Naive thymus-derived CD4-positive, alpha-beta T cell (primary cell): ENCODE results near the gene SUSD6. TPM values are rescaled to one million over a fixed set of nuclear protein-coding genes. Genes with fewer than 3 reads are reported as not detected.

ENCODE experiments used
- ATAC-seq: fragments of 150-1000 bp; cut with Tn5 transposase; 2 replicates; pipeline ENCODE4 v1.10.0; 2021; ENCODE audit warnings: mild to moderate bottlenecking, moderate library complexity
- CTCF ChIA-PET: fragments of 350-600 bp; sonication (Branson Sonifier 250); formaldehyde crosslinking; loops from one replicate; lab custom pipeline; 2021; ENCODE audit warnings: antibody characterized with exemption; lab: Charles Lee
- POLR2A ChIA-PET: fragments of 350-600 bp; sonication (Branson Sonifier 250); formaldehyde crosslinking; loops from one replicate; lab custom pipeline; 2021; ENCODE audit warnings: antibody characterized with exemption, inconsistent platforms; lab: Charles Lee
- DNase-seq, 9 donors: peaks; one replicate each; pipeline versions ENCODE4 v3.0.0 to v3.0.0-alpha.2; 2020 to 2022; ENCODE audit warnings: mixed read lengths in 1 of 9
- H3K27ac ChIP-seq: one replicate; pipeline ENCODE4 v1.7.0; 2013; ENCODE audit warnings: mild to moderate bottlenecking, low read depth, low read length, moderate library complexity
- H3K27me3 ChIP-seq, 2 donors: one replicate each; pipeline ENCODE4 v1.7.0; 2013; ENCODE audit warnings: low read length in 2 of 2, mild to moderate bottlenecking in 2 of 2, moderate library complexity in 2 of 2; ENCODE audit not compliant: control insufficient read depth in 2 of 2, insufficient read depth in 2 of 2
- H3K36me3 ChIP-seq, 3 experiments: 1 replicate in 2 of 3; 2 replicates in 1 of 3; pipeline ENCODE4 v1.7.0; 2013; ENCODE audit warnings: low read length in 3 of 3, mild to moderate bottlenecking in 3 of 3, moderate library complexity in 1 of 3; ENCODE audit not compliant: insufficient read depth in 3 of 3, control insufficient read depth in 2 of 3
- H3K4me1 ChIP-seq, 2 donors: one replicate each; pipeline ENCODE4 v1.7.0; 2013; ENCODE audit warnings: low read length in 2 of 2, mild to moderate bottlenecking in 2 of 2, moderate library complexity in 1 of 2; ENCODE audit not compliant: control insufficient read depth in 2 of 2, insufficient read depth in 2 of 2
- H3K4me3 ChIP-seq: 2 replicates; pipeline ENCODE4 v1.7.0; 2013; ENCODE audit warnings: mild to moderate bottlenecking, low read length
- H3K9me3 ChIP-seq, 3 experiments: 1 replicate in 2 of 3; 2 replicates in 1 of 3; pipeline ENCODE4 v1.7.0; 2013; ENCODE audit warnings: low read length in 3 of 3; ENCODE audit not compliant: control insufficient read depth in 2 of 3
- H3K27ac Mint-ChIP-seq, 9 donors: one replicate each; pipeline ENCODE4 v1.8.0; 2020 to 2022; ENCODE audit warnings: mixed read lengths in 9 of 9, mild to moderate bottlenecking in 8 of 9, moderate library complexity in 5 of 9, inconsistent platforms in 2 of 9
- H3K27me3 Mint-ChIP-seq, 5 donors: one replicate each; pipeline ENCODE4 v1.8.0; 2021 to 2022; ENCODE audit warnings: mixed read lengths in 5 of 5, mild to moderate bottlenecking in 1 of 5
- H3K36me3 Mint-ChIP-seq, 5 donors: one replicate each; pipeline ENCODE4 v1.8.0; 2020 to 2022; ENCODE audit warnings: mixed read lengths in 5 of 5, mild to moderate bottlenecking in 3 of 5, inconsistent platforms in 1 of 5
- H3K4me1 Mint-ChIP-seq, 7 donors: one replicate each; pipeline ENCODE4 v1.8.0; 2020 to 2022; ENCODE audit warnings: mixed read lengths in 7 of 7, mild to moderate bottlenecking in 3 of 7, inconsistent platforms in 1 of 7
- H3K4me3 Mint-ChIP-seq, 10 donors: one replicate each; pipeline ENCODE4 v1.8.0; 2020 to 2022; ENCODE audit warnings: mild to moderate bottlenecking in 10 of 10, mixed read lengths in 10 of 10, moderate library complexity in 6 of 10, inconsistent platforms in 2 of 10
- H3K9me3 Mint-ChIP-seq, 11 donors: one replicate each; pipeline ENCODE4 v1.8.0; 2020 to 2022; ENCODE audit warnings: mixed read lengths in 11 of 11, mild to moderate bottlenecking in 4 of 11, inconsistent platforms in 1 of 11, moderate library complexity in 1 of 11
- intact Hi-C, 2 donors: fragments of 100-400 bp; cut with micrococcal nuclease; formaldehyde crosslinking; loops; one replicate each; pipeline ENCODE4 v1.15.1; 2023
- polyA plus RNA-seq, 2 donors: library from polyadenylated mRNA; unstranded; fragments of 300-500 nt; fragmentation: Illumina TruSeq; gene quantifications; one replicate each; pipeline ENCODE4 v1.2.3, GENCODE V29; 2021
- total RNA-seq, 6 experiments: library from RNA in 5 of 6; stranded (reverse) in 5 of 6; gene quantifications; 1 replicate in 5 of 6; 2 replicates in 1 of 6; pipeline ENCODE4 v1.2.3 and lab custom pipeline; 2021 to 2026

SUSD6 gene
- total and polyA plus RNA-seq, 7 experiments from 2014 or later = 4.3 to 90.8 (median 44.6) TPM

GRCh38 chr14:69687606-69688298 is 76.4 kb downstream of the SUSD6 start:
- H3K27ac Mint-ChIP-seq = peak overlapping the region in 2 of 9 donors; percentile 77 to 78
- CTCF ChIA-PET = no interaction called here

GRCh38 chr14:69688299-69688649 is 76.9 kb downstream of the SUSD6 start:
- H3K4me1 ChIP-seq = peaks cover 21 to 22% of the 10 kb centered on the region in 2 donors
- Mint-ChIP-seq H3K4me1 (peaks cover 63 to 79% (median 73%) of the 10 kb centered on the region in 7 donors), H3K4me3 (peak overlapping the region in 1 of 10 donors; percentile 1), H3K9me3 (no peaks in the 10 kb centered on the region), H3K27ac (peak overlapping the region in 2 of 9 donors; percentile 77 to 78), H3K27me3 (no peaks in the 10 kb centered on the region), H3K36me3 (peaks cover 0 to 21% (median 13%) of the 10 kb centered on the region in 5 donors)
- CTCF ChIA-PET = no interaction called here
- no peaks in the 10 kb centered on the region for H3K9me3 ChIP-seq
- H3K27ac ChIP-seq = no peak overlapping the region
- intact Hi-C loops = loop anchor here in 1 of 2 donors (10.0 kb wide), 1 partner anchor 77 kb away; the partner anchor contains the start of gene SRSF5
- H3K4me3 ChIP-seq = no peak overlapping the region
- POLR2A ChIA-PET = no interaction called here
- ATAC-seq (no peak), DNase-seq (no peak)
- no peaks in the 10 kb centered on the region for H3K27me3 ChIP-seq
- H3K36me3 ChIP-seq = peaks cover 0 to 3% (median 0%) of the 10 kb centered on the region in 3 experiments

More at GRCh38 chr14:69687606-69688298, 76.4 kb downstream of the SUSD6 start:
- peak overlapping the region in 1 of 10 donors; percentile 1 for H3K4me3 Mint-ChIP-seq
- H3K4me1 Mint-ChIP-seq = peaks cover 67 to 79% (median 73%) of the 10 kb centered on the region in 7 donors
- Histone ChIP-seq H3K4me1 (peaks cover 26% of the 10 kb centered on the region in 2 donors), H3K9me3 (no peaks in the 10 kb centered on the region), H3K4me3 (no peak overlapping the region), H3K27ac (no peak overlapping the region), H3K27me3 (no peaks in the 10 kb centered on the region), H3K36me3 (peaks cover 0 to 3% (median 0%) of the 10 kb centered on the region in 3 experiments)
- no peak for DNase-seq
- ATAC-seq = peak; percentile 33
- intact Hi-C loops = loop anchor here (2.0 to 10.0 kb wide), 2 partner anchors 15 to 77 kb away; partner anchors contain the start of gene SRSF5 (in 1 of the 2)
- POLR2A ChIA-PET = interaction anchor here (0.6 kb wide), 1 partner anchor 89 kb away, joined by 4 read pairs; no protein-coding TSS in a partner anchor
- H3K9me3 Mint-ChIP-seq = no peaks in the 10 kb centered on the region
- H3K36me3 Mint-ChIP-seq = peaks cover 0 to 21% (median 13%) of the 10 kb centered on the region in 5 donors
- H3K27me3 Mint-ChIP-seq = no peaks in the 10 kb centered on the region

DNA sequence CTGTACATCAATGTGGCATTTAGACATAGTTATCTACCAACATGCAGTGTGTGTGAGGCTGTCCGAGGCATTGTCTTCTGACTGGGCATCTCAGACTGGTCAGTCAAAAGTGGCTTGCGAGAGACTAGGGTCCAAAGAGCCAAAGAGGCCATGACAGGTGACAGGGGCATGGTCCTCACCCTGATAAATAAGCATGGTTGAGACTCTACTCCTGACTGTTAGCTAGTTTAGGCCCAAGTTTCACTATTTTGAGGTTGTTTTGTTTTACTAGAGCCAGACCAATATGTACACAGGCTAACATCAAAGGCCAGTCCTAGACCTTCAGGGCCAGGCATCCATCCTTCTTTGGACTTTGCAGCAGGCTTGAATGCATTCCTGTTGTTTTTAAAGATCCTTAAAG is 78.6 kb downstream of the SUSD6 start:
- Mint-ChIP-seq H3K9me3 (no peaks in the 10 kb centered on the region), H3K27ac (peak overlapping the region in 3 of 9 donors; percentile 2 to 18 (median 8)), H3K4me3 (no peak overlapping the region), H3K27me3 (no peaks in the 10 kb centered on the region), H3K4me1 (peaks cover 64 to 78% (median 71%) of the 10 kb centered on the region in 7 donors), H3K36me3 (peaks cover 0 to 21% (median 13%) of the 10 kb centered on the region in 5 donors)
- H3K27ac ChIP-seq = no peak overlapping the region
- no peak overlapping the region for H3K4me3 ChIP-seq
- ATAC-seq = no peak
- H3K4me1 ChIP-seq = peaks cover 3 to 27% of the 10 kb centered on the region in 2 donors
- ChIA-PET CTCF (no interaction called here), POLR2A (no interaction called here)
- intact Hi-C loops = no loop called here
- no peaks in the 10 kb centered on the region for H3K9me3 ChIP-seq
- no peak for DNase-seq
- H3K36me3 ChIP-seq = peaks cover 0 to 3% (median 0%) of the 10 kb centered on the region in 3 experiments
- no peaks in the 10 kb centered on the region for H3K27me3 ChIP-seq

- intact Hi-C loops = no loop called here
Measured at GRCh38 chr14:69692594-69692993, 81.2 kb downstream of the SUSD6 start.

DNA sequence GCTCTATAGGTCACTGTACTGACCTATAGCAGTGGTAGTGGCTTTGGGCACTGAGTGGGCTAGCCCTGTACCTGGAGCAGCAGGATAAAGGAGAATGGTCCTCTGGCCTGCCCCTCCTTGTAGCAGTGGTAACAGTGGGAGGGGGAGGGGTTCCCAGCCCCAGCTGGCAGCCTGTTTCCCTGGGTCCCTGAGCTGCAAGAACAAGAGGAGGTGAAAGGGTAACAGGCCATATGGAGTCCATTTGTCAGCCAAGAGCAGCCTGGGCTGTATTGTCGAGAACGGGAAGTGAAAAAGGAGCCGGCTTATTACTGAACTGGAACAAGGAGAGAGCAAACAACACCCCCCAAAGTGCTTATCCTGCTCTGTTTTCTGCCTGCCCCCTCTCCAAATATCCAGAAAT is 81.7 kb downstream of the SUSD6 start:
- intact Hi-C loops = no loop called here
- Histone ChIP-seq H3K4me3 (no peak overlapping the region), H3K27ac (no peak overlapping the region), H3K9me3 (no peaks in the 10 kb centered on the region), H3K27me3 (no peaks in the 10 kb centered on the region), H3K4me1 (peaks cover 13 to 40% of the 10 kb centered on the region in 2 donors), H3K36me3 (peaks cover 0 to 3% (median 0%) of the 10 kb centered on the region in 3 experiments)
- POLR2A ChIA-PET = no interaction called here
- H3K4me1 Mint-ChIP-seq = peaks cover 73 to 86% (median 77%) of the 10 kb centered on the region in 7 donors
- H3K27me3 Mint-ChIP-seq = no peaks in the 10 kb centered on the region
- peak; percentile 40 for ATAC-seq
- H3K4me3 Mint-ChIP-seq = peak overlapping the region in 1 of 10 donors; percentile 35
- no peak for DNase-seq
- H3K9me3 Mint-ChIP-seq = peaks cover 0 to 2% (median 0%) of the 10 kb centered on the region in 11 donors
- peaks cover 0 to 21% (median 13%) of the 10 kb centered on the region in 5 donors for H3K36me3 Mint-ChIP-seq
- H3K27ac Mint-ChIP-seq = peak overlapping the region in 3 of 9 donors; percentile 13 to 57 (median 38)
- CTCF ChIA-PET = no interaction called here

More at GRCh38 chr14:69692594-69692993, 81.2 kb downstream of the SUSD6 start:
- H3K36me3 ChIP-seq = peaks cover 0 to 3% (median 0%) of the 10 kb centered on the region in 3 experiments
- Mint-ChIP-seq H3K4me3 (no peak overlapping the region), H3K36me3 (peaks cover 0 to 21% (median 13%) of the 10 kb centered on the region in 5 donors), H3K4me1 (peaks cover 73 to 87% (median 78%) of the 10 kb centered on the region in 7 donors), H3K9me3 (peaks cover 0 to 2% (median 0%) of the 10 kb centered on the region in 11 donors), H3K27me3 (no peaks in the 10 kb centered on the region), H3K27ac (peak overlapping the region in 5 of 9 donors; percentile 13 to 57 (median 28))
- POLR2A ChIA-PET = no interaction called here
- H3K27ac ChIP-seq = no peak overlapping the region
- H3K4me3 ChIP-seq = no peak overlapping the region
- no peak for ATAC-seq
- CTCF ChIA-PET = no interaction called here
- no peak for DNase-seq
- H3K9me3 ChIP-seq = no peaks in the 10 kb centered on the region
- H3K4me1 ChIP-seq = peaks cover 13 to 40% of the 10 kb centered on the region in 2 donors
- H3K27me3 ChIP-seq = no peaks in the 10 kb centered on the region

DNA sequence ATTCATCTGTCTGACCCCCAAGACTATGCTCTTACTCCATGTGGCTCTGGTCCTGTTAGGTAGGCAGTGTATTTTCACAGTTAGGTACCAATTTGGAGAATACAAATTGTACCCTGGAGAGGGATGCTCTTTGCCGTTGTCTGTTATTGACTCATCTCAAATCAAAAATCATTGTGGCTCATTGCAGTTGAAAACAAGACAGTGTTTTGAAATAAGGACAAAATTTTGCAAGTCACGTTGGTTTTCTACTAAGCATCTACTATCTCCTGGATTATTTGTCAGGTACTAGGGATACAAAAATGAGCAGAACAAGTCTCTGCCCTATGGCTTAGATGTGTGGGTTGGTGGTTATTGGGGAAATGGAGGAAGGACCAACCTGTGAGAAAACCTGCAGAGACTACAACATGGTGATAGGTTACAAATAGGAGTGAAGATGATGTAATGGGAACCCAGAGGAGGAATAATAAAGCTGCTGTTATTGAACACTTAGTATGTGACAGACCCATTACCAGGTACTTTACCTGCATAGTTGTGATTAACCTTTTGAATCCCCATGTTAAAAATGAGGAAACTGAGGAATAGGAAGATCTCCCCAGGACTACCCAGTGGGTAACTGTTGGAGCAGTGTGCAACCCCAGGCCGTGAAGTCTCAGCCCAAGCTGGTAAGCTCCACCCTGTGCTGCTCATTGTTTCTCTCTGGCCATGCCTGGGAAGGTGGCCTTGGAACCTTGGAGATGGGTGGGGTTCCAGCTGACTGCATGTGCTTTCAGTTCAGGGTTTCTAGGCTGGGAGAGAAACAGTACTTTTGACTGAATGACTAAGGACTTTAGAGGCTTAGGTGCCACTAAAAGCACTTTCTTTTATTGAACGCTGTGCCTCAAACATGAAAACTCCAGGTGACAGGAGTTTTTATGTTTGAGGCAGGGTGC is 82.7 kb downstream of the SUSD6 start:
- Mint-ChIP-seq H3K36me3 (peaks cover 0 to 18% (median 13%) of the 10 kb centered on the region in 5 donors), H3K4me3 (peak overlapping the region in 6 of 10 donors; percentile 1 to 48 (median 19)), H3K4me1 (peaks cover 73 to 88% (median 83%) of the 10 kb centered on the region in 7 donors), H3K9me3 (peaks cover 0 to 2% (median 0%) of the 10 kb centered on the region in 11 donors), H3K27me3 (no peaks in the 10 kb centered on the region), H3K27ac (peak overlapping the region; percentile 1 to 83 (median 55))
- ChIA-PET CTCF (no interaction called here), POLR2A (no interaction called here)
- Histone ChIP-seq H3K27ac (no peak overlapping the region), H3K9me3 (no peaks in the 10 kb centered on the region), H3K27me3 (no peaks in the 10 kb centered on the region), H3K4me1 (peaks cover 13 to 40% of the 10 kb centered on the region in 2 donors), H3K4me3 (no peak overlapping the region), H3K36me3 (no peaks in the 10 kb centered on the region)
- intact Hi-C loops = no loop called here
- ATAC-seq (peak; percentile 24), DNase-seq (no peak)
